ENCODE results near the gene TRIM2. TPM values are rescaled to one million over a fixed set of nuclear protein-coding genes. Genes with fewer than 3 reads are reported as not detected.

Gene TRIM2
- total RNA-seq, 1 donor from 2014 or later = 1,036 TPM

DNA sequence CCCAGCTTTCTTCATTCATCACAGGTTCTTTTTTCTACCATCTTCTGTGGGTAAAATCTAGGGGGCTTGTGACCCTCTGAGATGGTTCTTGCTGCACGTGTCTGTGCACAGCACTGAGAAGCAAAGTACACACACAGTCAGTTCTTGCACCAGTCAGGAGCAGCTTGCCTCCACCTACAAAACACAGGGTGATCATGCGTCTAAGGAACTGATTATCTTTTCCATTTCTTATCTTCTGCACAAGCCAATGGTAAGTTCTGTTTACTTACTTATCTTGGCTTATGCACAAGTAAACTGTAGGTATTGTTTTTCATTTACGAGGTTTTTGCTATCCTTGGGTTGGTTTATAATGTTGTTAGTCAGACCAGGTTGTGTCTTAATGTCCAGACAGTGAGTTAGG, 40.7 kb downstream of the TRIM2 start:
- FAIRE-seq = no peak

GRCh38 chr4:153245775-153246174, 41.5 kb downstream of the TRIM2 start:
- DNase-seq (ENCODE audit: low spot score in 2 of 2) = no peak
- FAIRE-seq = no peak

More for the DNA sequence above, 40.7 kb downstream of the TRIM2 start:
- no peak for DNase-seq (ENCODE audit: low spot score in 2 of 2)

DNA sequence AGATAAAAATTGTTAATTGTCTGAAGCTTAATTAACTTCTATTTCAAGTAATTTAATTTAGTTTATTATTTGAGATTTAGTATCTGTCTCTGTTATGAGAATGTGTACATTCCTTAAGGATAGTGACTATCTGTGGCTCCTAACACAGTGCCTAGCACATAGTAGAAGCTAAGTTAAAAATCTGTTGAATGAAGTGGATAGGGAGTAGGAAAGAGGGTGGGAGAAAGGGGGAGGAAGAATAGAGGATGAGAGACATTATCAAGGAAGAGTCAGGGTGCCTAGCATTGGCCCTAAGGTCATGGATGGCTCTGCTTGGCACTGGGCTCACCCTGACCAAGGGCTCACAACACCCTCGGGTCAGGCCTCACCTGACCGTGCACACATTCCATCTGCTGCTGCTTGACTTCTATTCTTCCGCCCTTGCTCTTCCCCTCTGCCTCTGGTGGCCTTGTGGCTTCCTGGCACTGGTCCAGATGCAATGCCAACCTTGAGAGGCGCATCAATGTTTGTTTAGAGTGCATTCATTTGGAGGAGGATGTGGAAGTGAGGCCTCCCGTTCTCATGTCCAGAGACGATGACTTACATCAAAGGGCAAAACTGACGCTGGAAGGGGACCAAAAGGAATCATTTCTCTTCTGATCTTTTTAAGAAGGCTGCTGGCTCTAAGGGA, 42.3 kb downstream of the TRIM2 start:
- FAIRE-seq = no peak

DNA sequence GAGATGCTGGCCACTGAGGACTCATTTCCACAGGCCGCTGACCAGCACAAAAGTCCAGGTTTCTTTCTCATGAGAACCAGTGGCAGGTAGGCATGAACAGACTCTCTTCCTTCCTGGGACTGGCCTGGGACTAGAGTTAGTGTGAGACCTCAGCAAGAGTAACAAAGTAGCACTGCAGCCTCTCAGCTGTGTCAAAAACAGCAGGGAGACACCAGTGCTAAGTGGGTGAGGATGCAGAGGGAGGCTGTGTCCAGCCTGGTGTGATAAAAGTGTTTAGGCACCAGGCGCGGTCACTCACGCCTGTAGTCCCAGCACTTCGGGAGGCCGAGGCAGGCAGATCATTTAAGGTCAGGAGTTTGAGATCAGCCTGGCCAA, 42.9 kb downstream of the TRIM2 start:
- DNase-seq (ENCODE audit: low spot score in 2 of 2) (no peak), FAIRE-seq (no peak)

More for the DNA sequence above, 42.3 kb downstream of the TRIM2 start:
- no peak for DNase-seq (ENCODE audit: low spot score in 2 of 2)

- FAIRE-seq (no peak), DNase-seq (ENCODE audit: low spot score in 2 of 2) (no peak)
Measured at GRCh38 chr4:153248641-153249198, 44.5 kb downstream of the TRIM2 start.

DNA sequence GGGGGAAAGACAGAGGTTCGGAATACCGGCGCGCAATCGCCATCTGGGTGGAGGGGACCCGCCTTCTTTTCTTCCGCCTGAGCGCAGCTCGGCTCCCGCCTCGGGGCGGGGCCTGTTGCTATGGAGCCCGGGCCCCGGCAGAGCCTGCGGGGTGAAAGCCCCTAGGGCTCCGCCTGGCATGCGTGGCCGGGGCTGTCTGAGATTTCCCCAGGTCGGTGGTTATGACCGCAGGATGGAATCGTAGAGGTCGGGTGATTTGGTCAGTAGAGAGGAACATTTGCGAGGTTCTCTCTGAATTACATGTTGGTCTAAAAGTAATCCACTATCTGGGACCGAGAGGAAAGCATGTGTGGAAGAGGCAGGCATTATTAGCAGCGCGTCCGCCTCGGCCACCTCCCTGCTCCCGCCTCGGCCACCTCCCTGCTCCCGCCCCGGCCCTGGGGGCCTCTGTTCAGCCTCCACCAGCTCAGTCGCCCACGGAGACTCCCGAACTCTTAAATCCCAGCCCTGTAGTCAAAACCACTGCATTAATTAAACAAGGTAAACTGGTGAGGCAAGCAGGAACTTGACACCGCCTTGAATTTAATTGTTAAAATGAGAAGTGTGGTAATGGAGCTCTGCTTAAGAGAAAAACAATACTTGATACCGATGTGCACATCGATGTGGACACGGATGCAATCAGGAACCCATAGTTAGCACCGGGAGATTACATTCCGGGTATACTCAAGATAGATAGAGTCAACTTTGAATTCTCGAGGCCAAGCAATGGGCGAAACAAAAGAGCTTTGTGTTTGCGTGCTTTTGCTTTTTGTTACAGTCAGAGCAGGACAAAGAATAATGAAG, 45.2 kb downstream of the TRIM2 start:
- FAIRE-seq (no peak), DNase-seq (ENCODE audit: low spot score in 2 of 2) (peak; percentile 53 to 78)

GRCh38 chr4:153252122-153252521, 47.9 kb downstream of the TRIM2 start:
- no peak for DNase-seq (ENCODE audit: low spot score in 2 of 2)

GRCh38 chr4:153255233-153255632, 51.0 kb downstream of the TRIM2 start:
- no peak for DNase-seq (ENCODE audit: low spot score in 2 of 2)
- no peak for FAIRE-seq

More at GRCh38 chr4:153252122-153252521, 47.9 kb downstream of the TRIM2 start:
- no peak for FAIRE-seq

- DNase-seq (ENCODE audit: low spot score in 2 of 2) (peak; percentile 49 to 65), FAIRE-seq (no peak)
Measured at GRCh38 chr4:153257151-153257620, 52.9 kb downstream of the TRIM2 start.

DNA sequence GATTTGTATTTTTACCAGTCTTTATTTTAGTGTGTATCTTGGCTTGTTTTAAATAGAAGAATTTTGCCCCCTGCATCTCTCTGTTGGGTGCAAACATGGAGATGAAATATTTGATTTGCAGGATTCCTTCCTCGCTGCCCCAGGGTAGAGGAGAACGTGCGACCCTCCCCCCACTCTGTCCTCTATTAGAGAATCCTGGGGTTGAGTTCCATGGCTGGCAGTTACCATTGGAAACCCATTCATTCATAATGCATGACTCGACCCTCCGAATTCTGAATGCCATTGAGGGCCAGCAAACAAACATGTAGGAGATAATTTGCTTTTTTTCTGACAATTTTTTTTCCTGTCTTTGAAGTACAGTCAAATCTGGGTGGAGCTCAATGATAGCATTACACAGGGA, 53.7 kb downstream of the TRIM2 start:
- FAIRE-seq (no peak), DNase-seq (ENCODE audit: low spot score in 2 of 2) (no peak)

DNA sequence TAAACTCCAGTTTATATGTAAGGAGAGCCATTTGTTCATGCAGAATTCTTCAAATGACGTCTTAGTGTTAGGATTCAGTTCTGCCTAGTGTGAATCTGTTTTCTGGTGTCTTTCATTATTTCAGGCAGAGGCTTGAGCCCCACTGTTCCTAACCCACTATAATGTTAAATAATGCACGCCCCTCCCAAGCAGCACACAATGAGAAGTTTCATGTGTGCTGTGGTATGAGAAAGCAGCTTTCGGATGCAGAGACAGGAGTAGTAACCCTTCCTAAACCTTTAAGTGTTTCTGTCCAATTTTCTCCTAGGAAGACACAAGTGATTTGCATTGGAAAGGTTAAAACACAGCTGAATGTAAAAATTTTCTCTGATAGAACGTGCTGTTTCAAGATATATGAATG, 54.5 kb downstream of the TRIM2 start:
- FAIRE-seq = no peak
- DNase-seq (ENCODE audit: low spot score in 2 of 2) = no peak

GRCh38 chr4:153259661-153260060, 55.4 kb downstream of the TRIM2 start:
- no peak for DNase-seq (ENCODE audit: low spot score in 2 of 2)
- FAIRE-seq = no peak

GRCh38 chr4:153260132-153260531, 55.9 kb downstream of the TRIM2 start:
- no peak for DNase-seq (ENCODE audit: low spot score in 2 of 2)
- no peak for FAIRE-seq

GRCh38 chr4:153260553-153261300, 56.5 kb downstream of the TRIM2 start:
- no peak for FAIRE-seq
- no peak for DNase-seq (ENCODE audit: low spot score in 2 of 2)

- no peak for DNase-seq (ENCODE audit: low spot score in 2 of 2)
- FAIRE-seq = no peak
Measured at GRCh38 chr4:153261461-153261860, 57.2 kb downstream of the TRIM2 start.

DNA sequence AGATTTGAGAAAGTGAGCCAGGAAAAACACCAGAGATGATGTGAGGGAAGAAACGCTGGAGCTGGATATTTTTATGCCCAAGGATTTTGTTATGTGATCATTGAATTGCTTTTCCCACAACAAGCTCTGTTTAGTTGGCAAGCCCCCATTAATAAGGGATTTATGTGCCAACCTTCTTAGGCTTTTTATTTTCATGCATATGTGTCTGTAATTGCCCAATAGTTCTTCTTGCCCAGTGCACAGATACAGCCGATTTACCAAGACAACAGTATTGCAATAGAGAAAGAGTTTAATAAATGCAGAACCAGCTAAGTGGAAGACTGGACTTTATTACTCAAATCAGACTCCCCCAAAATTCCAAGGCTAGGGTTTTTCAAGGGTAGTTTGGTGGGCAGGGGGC, 57.7 kb downstream of the TRIM2 start:
- DNase-seq (ENCODE audit: low spot score in 2 of 2) (no peak), FAIRE-seq (no peak)

- DNase-seq (ENCODE audit: low spot score in 2 of 2) (no peak), FAIRE-seq (no peak)
Measured at GRCh38 chr4:153265306-153266047, 61.2 kb downstream of the TRIM2 start.

GRCh38 chr4:153266988-153267387, 62.7 kb downstream of the TRIM2 start:
- DNase-seq (ENCODE audit: low spot score in 2 of 2) (no peak), FAIRE-seq (no peak)

DNA sequence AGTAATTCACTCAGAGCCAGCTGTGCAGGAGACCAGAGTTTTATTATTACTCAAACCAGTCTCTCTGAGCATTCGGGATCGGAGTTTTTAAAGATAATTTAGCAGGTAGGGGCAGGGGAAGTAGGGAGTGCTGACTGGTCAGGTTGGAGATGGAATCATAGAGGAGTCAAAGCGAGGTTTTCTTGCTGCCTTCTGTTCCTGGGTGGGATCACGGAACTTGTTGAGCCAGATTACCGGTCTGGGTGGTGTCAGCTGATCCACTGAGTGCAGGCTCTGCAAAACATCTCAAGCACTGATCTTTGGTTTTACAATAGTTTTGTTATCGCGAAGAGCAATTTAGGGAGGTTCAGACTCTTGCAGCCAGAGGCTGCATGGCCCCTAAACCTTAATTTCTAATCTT, 63.6 kb downstream of the TRIM2 start:
- DNase-seq (ENCODE audit: low spot score in 2 of 2) (no peak), FAIRE-seq (no peak)

- no peak for DNase-seq (ENCODE audit: low spot score in 2 of 2)
- FAIRE-seq = no peak
Measured at GRCh38 chr4:153268295-153268694, 64.1 kb downstream of the TRIM2 start.
